ENCODE measurements around the gene SESTD1.
"Not testable (repeated sequence)": the region's sequence is repeated elsewhere in the genome, so short reads cannot be mapped to it uniquely, and the experiment has no call there.

SESTD1 gene

GRCh38 chr2:179237209-179237946 is 27.3 kb downstream of the SESTD1 start:
- no peak for DNase-seq

GRCh38 chr2:179235463-179236108 is 29.0 kb downstream of the SESTD1 start:
- DNase-seq, result peak; percentile 56

- no peak for DNase-seq
Observed at GRCh38 chr2:179234658-179235240, 29.9 kb downstream of the SESTD1 start.

GRCh38 chr2:179233626-179234430 is 30.8 kb downstream of the SESTD1 start:
- DNase-seq, result no peak

- DNase-seq, result no peak
Observed at GRCh38 chr2:179233083-179233490, 31.5 kb downstream of the SESTD1 start.

- DNase-seq, result no peak
Observed at GRCh38 chr2:179226961-179227259, 37.7 kb downstream of the SESTD1 start.

- DNase-seq, result no peak
Observed at GRCh38 chr2:179226203-179226960, 38.2 kb downstream of the SESTD1 start.

- no peak for DNase-seq
Observed at GRCh38 chr2:179224361-179224760, 40.3 kb downstream of the SESTD1 start.

- DNase-seq, result no peak
Observed at GRCh38 chr2:179222076-179222475, 42.6 kb downstream of the SESTD1 start.

- peak; percentile 69 for DNase-seq
Observed at GRCh38 chr2:179218848-179219594, 45.6 kb downstream of the SESTD1 start.

- DNase-seq, result not testable (repeated sequence)
Observed at GRCh38 chr2:179214671-179215070, 50.0 kb downstream of the SESTD1 start.

GRCh38 chr2:179211355-179211754 is 53.3 kb downstream of the SESTD1 start:
- DNase-seq, result no peak

GRCh38 chr2:179208277-179208676 is 56.4 kb downstream of the SESTD1 start:
- not testable (repeated sequence) for DNase-seq

- DNase-seq, result no peak
Observed at GRCh38 chr2:179207047-179207446, 57.6 kb downstream of the SESTD1 start.

GRCh38 chr2:179201869-179202268 is 62.8 kb downstream of the SESTD1 start:
- DNase-seq, result peak; percentile 15

GRCh38 chr2:179195926-179196590 is 68.6 kb downstream of the SESTD1 start:
- not testable (repeated sequence) for DNase-seq

- DNase-seq, result no peak
Observed at GRCh38 chr2:179195141-179195540, 69.5 kb downstream of the SESTD1 start.

- no peak for DNase-seq
Observed at GRCh38 chr2:179193759-179194394, 70.8 kb downstream of the SESTD1 start.

- no peak for DNase-seq
Observed at GRCh38 chr2:179191110-179191509, 73.5 kb downstream of the SESTD1 start.

- peak; percentile 22 for DNase-seq
Observed at GRCh38 chr2:179186126-179186525, 78.5 kb downstream of the SESTD1 start.

GRCh38 chr2:179184610-179185009 is 80.0 kb downstream of the SESTD1 start:
- DNase-seq, result no peak

All from fibroblast of skin of right biceps (primary cell).